Measurements from ENCODE around the gene CAMK2B.

CAMK2B gene

DNA sequence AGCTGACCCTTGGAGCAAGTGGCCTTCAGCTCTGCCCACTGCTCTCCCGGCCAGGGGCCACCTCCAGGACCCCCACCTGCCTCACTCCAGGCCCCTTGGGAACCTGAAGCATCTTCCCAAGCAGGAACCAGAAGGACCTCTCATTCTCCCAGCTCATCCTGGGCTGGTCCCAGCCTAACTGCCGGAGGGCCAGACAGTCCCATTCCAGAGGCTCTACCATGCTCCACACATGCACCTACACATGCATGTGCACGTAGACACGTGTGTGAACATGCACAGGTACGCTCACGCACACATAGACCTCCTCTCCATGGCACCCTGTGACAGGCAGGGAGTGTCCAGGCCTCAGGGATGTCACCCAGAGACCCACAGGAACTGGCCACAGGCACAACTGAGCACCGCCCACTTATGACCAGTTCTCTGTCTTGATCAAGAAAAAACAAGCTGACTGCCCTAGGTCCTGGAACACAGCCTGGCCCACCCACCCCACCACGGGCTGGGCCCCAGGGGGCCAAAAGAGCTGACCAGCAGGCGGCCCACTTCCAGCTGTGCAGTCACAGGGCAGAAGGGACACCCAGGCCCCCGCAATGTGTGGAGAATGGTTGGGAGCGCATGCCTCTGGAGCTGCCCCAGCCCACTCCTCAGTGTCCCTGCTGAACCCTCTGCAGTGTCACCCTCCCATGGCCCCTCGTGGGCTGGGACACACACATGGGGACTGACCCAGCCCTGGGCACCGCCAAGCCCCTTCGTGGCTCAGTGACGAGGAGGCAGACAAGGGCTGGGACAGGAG lies 43.4 kb downstream of the CAMK2B start:
- Histone ChIP-seq H3K36me3 (ENCODE audit: low read length) (no peaks in the 10 kb centered on the region), H3K27me3 (ENCODE audit: low read length) (no peaks in the 10 kb centered on the region), H3K27ac (ENCODE audit: low read depth, low read length) (no peak overlapping the region), H3K9me3 (ENCODE audit: insufficient read depth, low read length) (no peaks in the 10 kb centered on the region), H3K9me2 (replicated peaks; ENCODE audit: insufficient read depth, low read length) (no peaks in the 10 kb centered on the region), H3K4me3 (ENCODE audit: insufficient read depth, low read length, poor library complexity, severe bottlenecking) (no peak overlapping the region), H3F3A (ENCODE audit: insufficient read depth) (no peaks in the 10 kb centered on the region), H3K79me2 (ENCODE audit: insufficient read depth, low read length) (no peaks in the 10 kb centered on the region), H3K4me2 (ENCODE audit: low read depth, low read length, poor library complexity, severe bottlenecking) (no peak overlapping the region), H2AFZ (ENCODE audit: low read depth, low read length, severe bottlenecking) (no peak overlapping the region), H4K20me1 (ENCODE audit: low read depth, low read length) (no peaks in the 10 kb centered on the region), H3K9ac (ENCODE audit: low read length) (no peak overlapping the region)
- TF ChIP-seq CTCF (IDR thresholded peaks at IDR 0.05; ENCODE audit: insufficient read depth, low read length, poor library complexity, severe bottlenecking): no peak
- TF ChIP-seq EZH2phosphoT487 (conservative IDR thresholded peaks at IDR 0.05; ENCODE audit: low read length): no peak

DNA sequence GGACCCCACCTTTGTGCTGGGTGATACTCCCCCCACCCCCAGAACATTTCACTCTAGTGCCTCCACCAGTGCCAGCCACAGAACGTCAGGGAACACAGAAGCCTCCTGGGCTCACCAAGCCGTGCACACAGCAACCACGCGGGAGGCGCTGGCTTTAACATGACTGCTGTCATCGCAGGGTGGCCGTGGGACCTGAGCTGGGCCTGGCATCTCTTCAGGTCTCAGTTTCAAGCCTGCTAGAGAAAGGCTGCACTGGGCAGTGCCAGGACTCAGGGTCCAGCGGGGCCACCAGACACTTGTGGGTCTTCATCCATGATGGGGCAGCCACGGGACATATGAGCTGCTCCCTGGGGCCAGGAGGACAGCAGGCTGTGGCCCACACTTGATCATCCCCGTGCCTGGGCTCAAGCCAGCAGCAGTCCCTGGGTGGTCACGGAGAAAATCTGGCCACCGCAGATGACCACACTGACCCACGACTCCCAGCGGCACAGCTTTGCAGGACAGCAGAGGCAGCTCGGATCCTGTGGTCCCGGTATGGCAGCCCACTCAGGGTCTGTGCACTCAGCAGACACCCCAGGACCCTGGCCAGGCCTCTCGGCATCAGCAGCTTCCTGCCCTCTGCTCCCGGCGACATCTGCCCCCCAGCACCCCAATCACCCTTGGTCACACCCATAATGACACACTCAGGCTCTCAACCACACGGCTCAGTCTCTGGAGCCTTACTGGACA lies 44.2 kb downstream of the CAMK2B start:
- Histone ChIP-seq H4K20me1 (ENCODE audit: low read depth, low read length) (no peaks in the 10 kb centered on the region), H3K79me2 (ENCODE audit: insufficient read depth, low read length) (no peaks in the 10 kb centered on the region), H3K36me3 (ENCODE audit: low read length) (no peaks in the 10 kb centered on the region), H3K9ac (ENCODE audit: low read length) (no peak overlapping the region), H3K9me2 (replicated peaks; ENCODE audit: insufficient read depth, low read length) (no peaks in the 10 kb centered on the region), H3K9me3 (ENCODE audit: insufficient read depth, low read length) (no peaks in the 10 kb centered on the region), H3K4me2 (ENCODE audit: low read depth, low read length, poor library complexity, severe bottlenecking) (no peak overlapping the region), H3F3A (ENCODE audit: insufficient read depth) (no peaks in the 10 kb centered on the region), H3K27ac (ENCODE audit: low read depth, low read length) (no peak overlapping the region), H3K27me3 (ENCODE audit: low read length) (no peaks in the 10 kb centered on the region), H2AFZ (ENCODE audit: low read depth, low read length, severe bottlenecking) (no peak overlapping the region), H3K4me3 (ENCODE audit: insufficient read depth, low read length, poor library complexity, severe bottlenecking) (no peak overlapping the region)
- TF ChIP-seq EZH2phosphoT487 (conservative IDR thresholded peaks at IDR 0.05; ENCODE audit: low read length) (no peak), CTCF (IDR thresholded peaks at IDR 0.05; ENCODE audit: insufficient read depth, low read length, poor library complexity, severe bottlenecking) (no peak)

DNA sequence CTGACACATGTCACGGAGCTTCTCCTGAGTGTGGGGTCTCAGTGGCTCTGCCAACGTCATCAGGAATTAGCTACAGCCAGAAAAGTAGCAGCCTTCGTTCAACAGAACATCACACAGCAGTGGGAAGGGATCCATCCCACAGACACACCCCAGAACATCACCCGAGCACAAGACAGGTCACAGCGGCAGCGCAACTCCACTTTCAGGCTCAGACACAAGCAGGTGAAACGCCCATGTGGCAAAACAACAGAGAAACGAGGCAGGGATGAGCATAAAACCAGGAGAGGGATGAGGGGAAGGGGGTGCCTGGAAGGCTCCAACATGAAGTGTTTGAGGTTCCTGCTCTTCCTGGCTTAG lies 44.8 kb downstream of the CAMK2B start:
- H3K4me2 ChIP-seq (ENCODE audit: low read depth, low read length, poor library complexity, severe bottlenecking): no peak overlapping the region
- H3K9me2 ChIP-seq (replicated peaks; ENCODE audit: insufficient read depth, low read length): no peaks in the 10 kb centered on the region
- no peak overlapping the region for H3K27ac ChIP-seq (ENCODE audit: low read depth, low read length)
- H2AFZ ChIP-seq (ENCODE audit: low read depth, low read length, severe bottlenecking): no peak overlapping the region
- H4K20me1 ChIP-seq (ENCODE audit: low read depth, low read length): no peaks in the 10 kb centered on the region
- H3F3A ChIP-seq (ENCODE audit: insufficient read depth): no peaks in the 10 kb centered on the region
- no peak overlapping the region for H3K4me3 ChIP-seq (ENCODE audit: insufficient read depth, low read length, poor library complexity, severe bottlenecking)
- no peak overlapping the region for H3K9ac ChIP-seq (ENCODE audit: low read length)
- H3K9me3 ChIP-seq (ENCODE audit: insufficient read depth, low read length): no peaks in the 10 kb centered on the region
- no peaks in the 10 kb centered on the region for H3K27me3 ChIP-seq (ENCODE audit: low read length)
- H3K36me3 ChIP-seq (ENCODE audit: low read length): no peaks in the 10 kb centered on the region
- no peak for TF ChIP-seq EZH2phosphoT487 (conservative IDR thresholded peaks at IDR 0.05; ENCODE audit: low read length)
- TF ChIP-seq CTCF (IDR thresholded peaks at IDR 0.05; ENCODE audit: insufficient read depth, low read length, poor library complexity, severe bottlenecking): no peak
- H3K79me2 ChIP-seq (ENCODE audit: insufficient read depth, low read length): no peaks in the 10 kb centered on the region
